ENCODE results near the gene RGMA.

The RGMA gene

GRCh38 chr15:93017526-93017925 is 71.5 kb downstream of the RGMA start:
- DNase-seq (ENCODE audit: low read depth): no peak

GRCh38 chr15:93012786-93013185 is 76.2 kb downstream of the RGMA start:
- no peak for DNase-seq (ENCODE audit: low read depth)

- no peak for DNase-seq (ENCODE audit: low read depth)
Observed at GRCh38 chr15:93007994-93008393, 81.0 kb downstream of the RGMA start.

- DNase-seq (ENCODE audit: low read depth): no peak
Observed at GRCh38 chr15:93005133-93005532, 83.9 kb downstream of the RGMA start.

- no peak for DNase-seq (ENCODE audit: low read depth)
Observed at GRCh38 chr15:93001881-93002280, 87.1 kb downstream of the RGMA start.

- DNase-seq (ENCODE audit: low read depth): no peak
Observed at GRCh38 chr15:93001156-93001555, 87.9 kb downstream of the RGMA start.

GRCh38 chr15:92997821-92998220 is 91.2 kb downstream of the RGMA start:
- DNase-seq (ENCODE audit: low read depth): no peak

GRCh38 chr15:92992720-92993119 is 96.3 kb downstream of the RGMA start:
- no peak for DNase-seq (ENCODE audit: low read depth)

- DNase-seq (ENCODE audit: low read depth): no peak
Observed at GRCh38 chr15:92990031-92990430, 99.0 kb downstream of the RGMA start.

- no peak for DNase-seq (ENCODE audit: low read depth)
Observed at GRCh38 chr15:92989470-92989869, 99.5 kb downstream of the RGMA start.
